Tibial nerve (tissue), 4 donors: ENCODE measurements around the gene FER.

Experiments used
- CTCF ChIP-seq, 5 experiments: fragments of 200-600 bp in 3 of 5; fragments of 450-650 bp in 2 of 5; sonication (generic) in 3 of 5; IDR thresholded peaks; one replicate each; pipeline ENCODE4 v1.5.1; 2016 to 2019; ENCODE audit warnings: antibody characterized with exemption in 5 of 5, mild to moderate bottlenecking in 3 of 5, moderate library complexity in 2 of 5
- EP300 ChIP-seq, 2 donors: sonication (generic); formaldehyde crosslinking; IDR thresholded peaks; one replicate each; pipeline ENCODE4 v1.6.1; 2017; ENCODE audit warnings: antibody characterized with exemption in 2 of 2, mild to moderate bottlenecking in 1 of 2
- POLR2A ChIP-seq, 2 donors: fragments of 450-650 bp; IDR thresholded peaks; one replicate each; pipeline ENCODE4 v1.6.1; 2017; ENCODE audit warnings: antibody characterized with exemption in 2 of 2, mild to moderate bottlenecking in 2 of 2, moderate library complexity in 2 of 2

GRCh38 chr5:108727236-108727650 is 20.5 kb upstream of the FER start:
- TF ChIP-seq EP300 (IDR thresholded peaks at IDR 0.05): no peak
- no peak for TF ChIP-seq POLR2A (IDR thresholded peaks at IDR 0.05)
- no peak for TF ChIP-seq CTCF (IDR thresholded peaks at IDR 0.05)
